GM18907 (cell line): Measurements from ENCODE around the gene SH3PXD2B.

Experiments used
- ATAC-seq: cut with Tn5 transposase; IDR thresholded peaks from one replicate; pipeline ENCODE4 v1.9.1; 2021; ENCODE audit warnings: mild to moderate bottlenecking, moderate library complexity; ENCODE audit not compliant: unreplicated experiment

SH3PXD2B gene

DNA sequence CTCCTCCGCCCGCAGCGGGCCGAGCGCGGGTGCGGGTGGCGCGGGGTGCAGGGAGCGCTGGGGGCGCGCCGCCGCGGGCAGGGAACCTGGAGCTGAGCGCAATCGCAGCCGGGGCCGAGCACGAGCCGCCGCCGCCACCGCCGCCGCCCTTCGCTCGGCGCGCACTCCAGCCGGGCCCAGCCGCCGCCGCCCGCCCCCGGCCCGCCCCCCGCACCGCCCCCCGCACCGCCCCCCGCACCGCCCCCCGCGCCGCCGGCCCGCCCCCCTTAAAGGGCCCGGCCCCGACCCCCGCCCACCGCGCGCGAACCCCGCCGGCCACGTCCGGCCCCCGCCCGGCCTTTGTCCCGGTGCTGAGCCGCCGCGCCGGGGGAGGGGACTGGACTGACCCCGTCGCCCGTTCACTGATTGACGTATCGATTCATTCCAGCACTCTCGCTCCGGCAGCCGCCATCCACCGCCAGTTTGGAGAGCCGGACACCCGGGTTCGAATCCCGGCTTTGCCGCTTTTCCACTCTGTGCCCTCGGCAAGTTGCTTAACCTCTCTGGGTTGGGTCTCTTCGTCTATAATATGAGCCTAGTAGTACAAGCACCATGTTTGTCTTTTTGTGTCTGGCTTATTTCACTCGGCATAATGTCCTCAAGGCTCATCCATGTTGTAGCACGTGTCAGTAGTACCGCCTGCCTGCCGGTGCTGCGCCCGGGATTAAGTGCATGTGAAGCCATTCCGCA is at the start of gene SH3PXD2B:
TSS of gene SH3PXD2B (minus strand) at position 168 of the 729 bp plus-strand sequence. CDS start 173 bp downstream, outside the sequence.
- no peak for ATAC-seq

DNA sequence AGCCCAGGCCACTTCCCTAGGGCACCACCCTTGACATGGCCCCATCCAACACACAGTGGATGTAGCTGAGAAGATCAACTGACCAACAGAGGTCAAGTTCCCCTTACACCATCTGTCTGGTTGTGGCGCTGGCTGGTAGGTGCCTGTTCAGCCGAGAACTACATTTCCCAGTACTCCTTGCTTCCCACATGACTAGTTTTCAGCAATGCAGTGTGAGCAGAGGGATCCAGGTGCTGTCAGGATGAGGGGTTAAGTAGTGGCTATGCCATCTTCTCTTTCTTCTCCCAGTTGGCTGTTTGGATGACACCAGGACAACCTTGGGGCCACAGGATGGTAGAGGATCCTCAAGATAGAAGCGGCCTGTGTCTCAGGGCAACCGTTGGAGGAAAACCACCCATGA is 48.6 kb upstream of the SH3PXD2B start:
- ATAC-seq, result no peak

- no peak for ATAC-seq
Observed at GRCh38 chr5:172502410-172502809, 48.1 kb upstream of the SH3PXD2B start.

GRCh38 chr5:172501708-172502320 is 47.5 kb upstream of the SH3PXD2B start:
- ATAC-seq, result no peak

DNA sequence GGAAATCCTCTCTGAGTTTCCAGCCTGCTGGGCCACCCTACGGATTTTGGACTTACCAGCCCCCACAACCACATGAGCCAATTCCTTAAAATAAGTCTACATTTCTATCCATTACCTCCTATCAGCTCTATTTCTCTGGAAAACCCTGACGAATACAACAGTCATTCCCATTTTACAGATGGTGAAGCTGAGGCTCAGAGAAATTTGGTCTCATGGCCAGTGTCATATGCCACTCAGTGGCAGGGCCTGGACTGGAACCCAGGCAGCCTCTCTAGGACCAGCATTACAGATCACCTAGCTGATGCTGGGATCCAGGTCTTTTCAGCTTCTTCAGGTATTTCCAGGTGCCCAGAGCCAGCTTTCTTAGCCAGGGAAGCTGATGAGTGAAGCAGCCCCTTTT is 45.0 kb upstream of the SH3PXD2B start:
- ATAC-seq, result no peak

GRCh38 chr5:172498431-172499129 is 44.3 kb upstream of the SH3PXD2B start:
- ATAC-seq, result no peak

GRCh38 chr5:172497591-172498255 is 43.4 kb upstream of the SH3PXD2B start:
- ATAC-seq, result no peak

DNA sequence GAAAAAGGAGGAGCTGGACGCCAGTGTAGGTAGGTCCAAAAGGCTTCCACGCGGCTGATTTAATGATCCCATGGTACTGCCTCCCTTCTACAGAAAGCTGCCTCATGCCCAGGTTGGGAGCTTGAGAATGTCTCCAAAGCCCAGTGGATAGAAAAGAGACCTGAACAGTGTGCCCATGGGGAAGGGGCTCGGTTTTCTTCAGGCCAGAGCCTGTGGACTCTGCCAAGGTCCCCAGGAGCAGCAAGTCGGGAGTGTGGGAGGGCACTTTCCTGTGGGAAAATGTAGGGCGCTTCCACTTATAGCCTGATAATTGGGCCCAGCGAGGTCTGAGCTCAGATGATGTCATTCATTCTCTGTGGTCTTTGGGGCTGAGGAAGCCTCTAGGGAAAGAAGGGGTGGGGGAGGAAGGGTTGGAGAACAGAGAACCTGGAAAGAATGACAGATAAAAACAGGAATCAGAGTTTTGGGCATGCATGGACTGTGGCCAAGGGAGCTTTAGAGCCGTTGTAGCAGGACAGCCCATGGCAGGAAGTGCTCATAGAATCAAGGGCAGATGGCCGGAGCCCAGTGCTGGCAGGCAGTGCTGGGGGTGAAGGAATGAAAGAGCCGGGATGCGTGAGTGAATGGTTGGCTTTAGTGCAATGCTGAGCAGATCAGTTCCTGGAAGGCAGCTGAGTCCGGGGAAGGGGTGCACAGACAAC is 42.5 kb upstream of the SH3PXD2B start:
- ATAC-seq, result no peak

DNA sequence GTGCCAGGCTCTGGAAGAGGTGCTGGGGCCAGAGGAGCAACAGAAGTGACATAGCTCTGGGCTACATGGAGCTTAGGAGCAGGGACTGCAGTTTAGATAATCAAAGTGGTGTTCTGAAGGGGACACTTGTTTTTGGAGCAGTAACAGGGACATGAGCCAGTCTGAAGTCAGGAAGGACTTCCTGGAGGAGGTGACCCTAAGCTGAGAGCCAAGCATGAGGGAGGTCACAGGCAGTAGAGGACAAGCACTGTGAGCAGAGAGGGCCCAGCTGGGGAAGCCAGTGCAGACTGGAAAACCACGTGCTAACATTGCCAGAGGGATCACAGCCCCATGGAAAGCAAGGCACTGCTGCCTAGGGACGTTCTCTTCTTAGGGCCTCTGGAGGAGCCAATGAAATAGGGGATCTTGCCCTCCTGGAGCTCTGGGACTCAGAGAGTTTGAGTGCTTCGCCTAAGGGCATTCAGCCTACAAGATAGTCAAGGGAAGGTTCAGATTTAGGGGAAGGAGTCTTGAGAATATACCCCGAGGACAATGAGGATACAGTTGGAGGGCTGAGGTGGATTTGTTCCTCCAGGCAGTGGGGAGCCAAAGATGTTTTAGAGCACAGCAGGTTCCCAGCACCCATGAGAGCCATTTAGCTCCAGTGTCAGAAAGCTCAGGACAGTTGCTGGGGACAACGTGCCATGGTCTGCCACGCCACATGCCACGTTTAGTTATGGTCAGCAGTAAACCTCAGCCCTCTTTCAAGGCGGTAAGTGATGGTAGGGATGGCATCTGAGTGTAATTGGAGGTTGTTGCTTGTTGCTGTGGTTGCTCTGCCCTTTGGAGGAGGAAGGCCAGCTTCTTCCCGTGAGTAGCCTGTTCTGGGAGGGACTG is 40.5 kb upstream of the SH3PXD2B start:
- no peak for ATAC-seq

DNA sequence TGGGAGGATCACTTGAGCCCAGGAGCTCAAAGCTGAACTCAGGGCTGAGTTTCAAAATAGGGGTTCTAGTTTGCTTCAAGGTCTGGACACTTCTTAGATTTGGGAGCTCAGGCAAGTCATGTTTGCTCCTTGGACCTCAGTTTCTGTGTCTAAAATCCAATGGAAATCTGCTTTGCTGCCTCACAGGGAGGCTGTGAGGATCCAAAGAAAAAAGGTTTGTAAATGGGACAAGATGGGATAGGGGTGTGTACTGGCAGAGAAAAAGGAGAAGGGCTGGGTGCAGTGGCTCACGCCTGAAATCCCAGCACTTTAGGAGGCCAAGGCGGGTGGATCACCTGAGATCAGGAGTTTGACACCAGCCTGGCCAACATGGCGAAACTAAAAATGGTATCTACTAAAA is 39.6 kb upstream of the SH3PXD2B start:
- no peak for ATAC-seq

DNA sequence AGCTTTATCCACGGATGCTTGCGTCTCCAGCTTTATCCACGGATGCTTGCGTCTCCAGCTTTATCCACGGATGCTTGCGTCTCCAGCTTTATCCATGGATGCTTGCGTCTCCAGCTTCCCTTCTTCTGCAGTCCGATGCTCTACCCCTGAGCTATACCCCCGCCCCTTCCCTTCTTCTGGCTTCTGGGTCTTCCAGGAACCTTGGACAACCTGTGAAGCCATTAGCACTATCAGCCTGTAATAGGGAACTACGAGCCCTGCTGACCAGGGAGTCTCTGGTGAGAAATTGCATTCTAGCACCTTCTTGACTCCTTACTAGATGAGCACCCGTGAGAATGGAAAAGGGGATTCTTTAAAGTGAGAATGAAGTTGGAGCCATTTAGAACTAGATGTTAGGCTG is 39.1 kb upstream of the SH3PXD2B start:
- ATAC-seq, result no peak

DNA sequence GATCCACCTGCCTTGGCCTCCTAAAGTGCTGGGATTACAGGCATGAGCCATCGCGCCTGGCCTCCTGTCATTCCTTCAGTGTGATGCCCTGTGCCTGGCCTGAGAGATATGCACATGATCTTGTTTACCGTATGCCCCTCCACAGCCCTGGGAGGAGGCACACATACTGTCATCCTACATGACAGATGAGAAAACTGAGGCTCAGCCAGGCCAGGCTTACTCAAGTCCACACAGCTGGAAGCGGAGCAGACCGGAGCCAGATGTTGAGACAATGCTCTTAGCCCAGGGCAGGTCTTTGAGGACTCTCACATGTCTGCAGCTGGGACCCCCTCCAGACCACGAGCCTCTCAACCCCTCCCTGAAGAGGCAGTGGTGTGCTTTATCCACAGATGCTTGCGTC is 38.7 kb upstream of the SH3PXD2B start:
- no peak for ATAC-seq

DNA sequence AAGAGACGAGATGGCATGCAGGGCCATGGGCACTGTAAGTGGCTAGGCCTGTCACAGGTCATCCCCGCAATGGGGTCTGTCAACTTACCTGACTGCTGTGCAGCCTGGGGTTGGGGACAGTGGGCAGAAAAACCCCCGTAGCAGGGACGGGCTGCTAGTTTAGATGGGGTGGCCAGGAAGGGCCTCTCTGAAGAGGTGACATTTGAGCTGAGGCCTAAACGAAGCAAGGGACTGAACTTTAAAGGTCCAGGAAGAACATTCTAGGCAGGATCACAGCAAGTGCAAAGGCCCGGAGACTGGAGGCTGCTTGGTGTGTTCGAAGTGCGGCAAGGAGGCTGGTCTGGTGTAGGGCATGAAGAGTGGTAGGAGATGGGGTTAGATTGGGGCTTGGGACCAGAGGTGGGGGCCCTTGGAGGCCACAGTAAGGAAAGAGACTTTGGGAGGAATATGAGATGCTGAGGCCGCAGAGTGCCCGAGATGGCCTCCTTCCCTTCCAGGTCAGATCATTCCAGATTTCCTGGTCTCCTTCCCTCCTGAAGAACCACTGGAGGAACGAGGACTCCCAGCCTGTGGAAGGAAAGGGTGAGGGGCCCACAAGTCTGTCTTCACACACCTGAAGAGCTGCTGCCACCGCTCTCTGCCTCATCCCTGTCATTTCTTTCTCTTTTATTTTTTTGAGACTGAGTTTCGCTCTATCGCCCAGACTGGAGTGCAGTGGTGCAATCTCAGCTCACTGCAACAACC is 37.9 kb upstream of the SH3PXD2B start:
- no peak for ATAC-seq

DNA sequence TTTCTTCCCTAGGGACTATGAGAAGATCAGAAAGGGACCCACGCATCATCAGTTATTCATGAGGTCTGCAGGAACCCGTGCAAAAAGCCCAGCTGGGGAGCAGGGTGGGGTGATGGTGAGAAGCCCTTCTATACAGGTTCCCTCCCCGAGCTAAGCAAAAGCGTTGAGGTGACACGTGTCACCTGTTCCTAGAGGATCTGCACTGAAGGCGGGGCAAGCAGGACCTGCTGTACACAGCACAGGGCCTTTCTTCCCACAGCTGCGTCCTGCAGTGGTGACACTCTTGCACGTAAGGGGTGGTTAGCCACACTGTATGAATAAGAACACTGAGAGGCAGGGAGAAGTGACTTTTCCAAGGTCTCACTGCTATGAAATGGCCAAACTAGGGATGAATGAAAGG is 37.2 kb upstream of the SH3PXD2B start:
- ATAC-seq, result no peak

GRCh38 chr5:172490514-172491461 is 36.5 kb upstream of the SH3PXD2B start:
- no peak for ATAC-seq

DNA sequence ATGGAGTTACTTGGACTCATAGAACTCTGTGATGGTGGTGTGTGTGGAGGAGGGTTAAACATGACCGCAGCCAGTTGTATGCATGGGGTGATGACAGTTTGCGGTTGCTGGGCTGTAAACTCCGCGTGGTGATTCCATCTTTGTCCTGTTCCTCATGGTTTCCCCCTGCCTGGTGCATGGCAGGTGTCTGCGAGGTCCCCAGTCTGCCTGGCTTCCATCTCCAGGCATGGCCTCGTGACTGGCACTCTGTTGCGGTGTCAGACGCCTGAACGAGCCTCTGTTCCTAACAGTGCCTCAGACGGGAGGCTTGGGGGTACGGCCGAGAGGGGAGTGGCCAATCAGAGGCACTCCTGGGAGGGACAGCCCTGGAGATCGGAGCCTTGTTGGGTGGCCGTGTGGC is 33.9 kb upstream of the SH3PXD2B start:
- no peak for ATAC-seq

DNA sequence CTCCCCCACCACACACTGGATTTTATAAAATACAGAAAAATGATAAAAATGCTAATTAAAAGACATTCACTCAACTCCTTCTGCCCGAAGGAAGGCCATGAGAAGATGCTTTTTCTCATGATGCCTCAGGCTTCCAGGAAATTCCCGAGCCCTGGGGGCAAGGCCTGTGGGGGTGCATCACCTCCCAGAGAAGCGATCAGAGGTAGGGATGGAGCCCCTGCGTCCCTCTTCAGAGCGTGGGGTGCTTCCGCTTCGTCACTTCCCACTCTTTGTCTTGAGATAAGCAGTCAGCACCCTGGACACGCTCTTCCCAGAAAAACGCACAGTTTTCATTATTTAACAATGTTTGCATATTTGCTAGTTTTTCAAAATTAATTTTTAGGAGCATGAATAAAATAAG is 33.3 kb upstream of the SH3PXD2B start:
- no peak for ATAC-seq

DNA sequence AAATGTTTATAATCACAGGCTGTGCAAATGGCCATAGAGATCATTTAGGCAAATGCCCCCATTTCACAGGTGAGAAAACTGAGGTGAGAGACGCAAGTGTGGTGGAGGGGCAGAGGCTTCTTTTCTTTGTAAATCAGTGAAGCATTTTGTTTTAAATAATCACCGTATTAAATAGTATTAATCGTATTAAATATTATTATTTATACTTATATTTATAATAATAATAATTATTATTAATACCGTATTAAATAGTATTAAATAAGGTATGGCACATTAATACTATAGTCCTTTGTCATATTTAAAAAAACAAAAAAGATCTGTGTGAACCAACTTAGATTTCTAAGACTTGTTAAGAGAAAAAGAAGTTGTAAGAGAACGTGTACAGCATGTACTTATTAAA is 32.6 kb upstream of the SH3PXD2B start:
- no peak for ATAC-seq
